Ovary (tissue), 3 donors: ENCODE results near the gene METAP2.

Source experiments
- CTCF ChIP-seq, 3 donors: fragments of 450-650 bp in 2 of 3; fragments of 200-600 bp in 1 of 3; IDR thresholded peaks; one replicate each; pipeline versions ENCODE4 v1.5.1 to v1.8.0; 2016 to 2022; ENCODE audit warnings: antibody characterized with exemption in 3 of 3, mild to moderate bottlenecking in 1 of 3
- POLR2A ChIP-seq: fragments of 450-650 bp; IDR thresholded peaks from one replicate; pipeline ENCODE4 v1.6.1; 2017; ENCODE audit warnings: antibody characterized with exemption, mild to moderate bottlenecking, moderate library complexity
- donor health status: DM: no; HTN: no; CAD: no.

DNA sequence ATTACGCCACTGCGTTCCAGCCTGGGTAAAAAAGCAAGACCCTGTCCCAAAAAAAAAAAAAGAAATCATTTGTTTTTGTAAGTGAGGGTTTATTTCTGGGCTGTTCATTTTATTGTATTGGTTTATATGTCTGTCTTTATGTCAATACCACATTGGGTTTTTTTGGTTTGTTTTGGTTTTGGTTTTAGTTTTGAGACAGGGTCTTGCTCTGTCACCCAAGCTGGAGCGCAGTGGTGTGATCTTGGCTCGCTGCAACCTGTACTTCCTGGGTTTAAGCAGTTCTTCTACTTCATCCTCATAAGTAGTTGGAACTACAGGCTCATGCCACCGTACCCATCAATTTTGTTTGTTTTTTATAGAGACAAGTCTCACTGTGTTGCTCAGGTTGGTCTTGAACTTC, 25.0 kb downstream of the METAP2 start:
- no peak for TF ChIP-seq CTCF (IDR thresholded peaks at IDR 0.05)
- no peak for TF ChIP-seq POLR2A
